ENCODE results near the gene ELMOD1. TPM values are rescaled to one million over a fixed set of nuclear protein-coding genes. Genes with fewer than 3 reads are reported as not detected.

The ELMOD1 gene
- total and polyA plus RNA-seq, 2 donors (not counting 3 experiments of a cell fraction or from before 2014, with no cell fraction given), result 1.6 to 2.4 TPM

DNA sequence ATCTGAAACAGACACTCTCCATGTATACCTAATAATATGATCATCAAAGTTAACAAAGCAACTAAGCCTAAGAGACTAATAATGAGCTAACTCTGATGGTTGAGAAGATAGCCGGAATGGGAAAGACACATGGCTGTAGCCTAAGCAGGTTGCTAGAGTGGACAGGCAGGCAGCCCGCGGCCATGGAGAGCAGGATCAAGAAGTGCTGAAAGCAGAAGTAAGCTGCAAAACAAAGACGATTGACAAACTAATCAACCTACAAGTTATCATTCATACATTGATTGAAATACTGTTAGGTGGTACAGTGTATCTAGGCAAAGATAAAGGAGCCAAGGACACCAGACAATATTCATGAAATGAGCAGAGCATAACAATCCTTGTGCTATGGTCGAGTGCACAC, 91.6 kb downstream of the ELMOD1 start:
- BruUV-seq (replicated peaks), result no TSS peak
- no peak overlapping the region for H3K4me2 ChIP-seq (ENCODE audit: insufficient read depth, low read length)
- no peaks in the 10 kb centered on the region for H3K9me1 ChIP-seq (replicated peaks; ENCODE audit: control insufficient read depth, extremely low read depth, insufficient read depth, low read length)
- intact Hi-C loops (cut with micrococcal nuclease), result no loop called here
- H3K9me3 ChIP-seq (replicated peaks; ENCODE audit: control insufficient read depth, insufficient read depth, low read length), result no peaks in the 10 kb centered on the region
- no peak overlapping the region for H2AFZ ChIP-seq (ENCODE audit: low read depth, low read length)
- H3K27ac ChIP-seq (ENCODE audit: insufficient read depth, low read depth, low read length), result no peak overlapping the region
- POLR2A ChIA-PET, result no interaction called here
- no peaks in the 10 kb centered on the region for H4K20me1 ChIP-seq (replicated peaks; ENCODE audit: control insufficient read depth, extremely low read depth, insufficient read depth, low read length)
- H3K36me3 ChIP-seq (ENCODE audit: control insufficient read depth in 2 of 2, extremely low read depth in 1 of 2, insufficient read depth in 2 of 2, low read length in 2 of 2), result no peaks in the 10 kb centered on the region
- no peaks in the 10 kb centered on the region for H3K27me3 ChIP-seq (ENCODE audit: control insufficient read depth in 2 of 2, insufficient read depth in 2 of 2, low read length in 2 of 2)
- no peak overlapping the region for H3K9ac ChIP-seq (replicated peaks; ENCODE audit: extremely low read depth, insufficient read depth, low read length)
- FAIRE-seq (no peak), DNase-seq (ENCODE audit: low read depth, low spot score) (no peak)
- CTCF ChIA-PET, result interaction anchor here (1.1 to 11.5 kb wide), 3 partner anchors 12 to 84 kb away, joined by 4 to 177 read pairs (median 5); no protein-coding TSS in a partner anchor
- dilution Hi-C loops (cut with MboI; ENCODE audit: extremely low pct_ligation_motif_present, low sequenced_read_pairs), result no loop called here
- H3K4me1 ChIP-seq (ENCODE audit: control insufficient read depth, extremely low read depth, insufficient read depth, low read length), result no peaks in the 10 kb centered on the region
- H3K79me2 ChIP-seq (ENCODE audit: control insufficient read depth, insufficient read depth, low read length), result no peaks in the 10 kb centered on the region
- TF ChIP-seq POLR2A (IDR thresholded peaks at IDR 0.05; ENCODE audit: low read depth, low read length) (no peak), MAX (IDR thresholded peaks at IDR 0.05; ENCODE audit: insufficient read depth, insufficient read length) (no peak), JUN (IDR thresholded peaks at IDR 0.05; ENCODE audit: borderline replicate concordance, insufficient read depth, insufficient read length, low read depth) (no peak), EZH2 (IDR thresholded peaks at IDR 0.05; ENCODE audit: borderline replicate concordance, low read depth, low read length, severe bottlenecking) (no peak), FOS (IDR thresholded peaks at IDR 0.05; ENCODE audit: borderline replicate concordance, insufficient read depth, low read length) (no peak), GATA2 (IDR thresholded peaks at IDR 0.05; ENCODE audit: insufficient read depth, insufficient read length, low read depth, low read length) (no peak), POLR2AphosphoS5 (IDR thresholded peaks at IDR 0.05; ENCODE audit: insufficient read depth, low read depth, low read length) (no peak), MYC (IDR thresholded peaks at IDR 0.05; ENCODE audit: low read depth, low read length) (no peak)
- TF ChIP-seq, protein P1, sequence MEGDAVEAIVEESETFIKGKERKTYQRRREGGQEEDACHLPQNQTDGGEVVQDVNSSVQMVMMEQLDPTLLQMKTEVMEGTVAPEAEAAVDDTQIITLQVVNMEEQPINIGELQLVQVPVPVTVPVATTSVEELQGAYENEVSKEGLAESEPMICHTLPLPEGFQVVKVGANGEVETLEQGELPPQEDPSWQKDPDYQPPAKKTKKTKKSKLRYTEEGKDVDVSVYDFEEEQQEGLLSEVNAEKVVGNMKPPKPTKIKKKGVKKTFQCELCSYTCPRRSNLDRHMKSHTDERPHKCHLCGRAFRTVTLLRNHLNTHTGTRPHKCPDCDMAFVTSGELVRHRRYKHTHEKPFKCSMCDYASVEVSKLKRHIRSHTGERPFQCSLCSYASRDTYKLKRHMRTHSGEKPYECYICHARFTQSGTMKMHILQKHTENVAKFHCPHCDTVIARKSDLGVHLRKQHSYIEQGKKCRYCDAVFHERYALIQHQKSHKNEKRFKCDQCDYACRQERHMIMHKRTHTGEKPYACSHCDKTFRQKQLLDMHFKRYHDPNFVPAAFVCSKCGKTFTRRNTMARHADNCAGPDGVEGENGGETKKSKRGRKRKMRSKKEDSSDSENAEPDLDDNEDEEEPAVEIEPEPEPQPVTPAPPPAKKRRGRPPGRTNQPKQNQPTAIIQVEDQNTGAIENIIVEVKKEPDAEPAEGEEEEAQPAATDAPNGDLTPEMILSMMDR (IDR thresholded peaks at IDR 0.05; ENCODE audit: extremely low read depth in 1 of 2, insufficient read depth in 1 of 2, low read depth in 1 of 2, low read length in 2 of 2), result no peak
- H3K4me3 ChIP-seq (replicated peaks in 1 of 3; ENCODE audit: insufficient read depth in 1 of 3, low read depth in 1 of 3, low read length in 3 of 3), result no peak overlapping the region

Data from endothelial cell of umbilical vein (primary cell).